Fibroblast of skin of left quadriceps (primary cell): ENCODE measurements around the gene SH3BP2.

ENCODE experiments used
- DNase-seq, 2 experiments: peaks; one replicate each; pipeline ENCODE4 v3.0.0-alpha.2; 2013; ENCODE audit warnings: low read depth in 2 of 2

The SH3BP2 gene

GRCh38 chr4:2792711-2793585 lies at the start of gene SH3BP2:
SH3BP2 (plus strand) TSS chr4:2793085; CDS start chr4:2820618, 27,533 bp downstream.
- peak; percentile 34 to 37 for DNase-seq

GRCh38 chr4:2743518-2744445 lies 49.1 kb upstream of the SH3BP2 start:
- DNase-seq: no peak

GRCh38 chr4:2744576-2745270 lies 48.2 kb upstream of the SH3BP2 start:
- DNase-seq: no peak

GRCh38 chr4:2745516-2745915 lies 47.4 kb upstream of the SH3BP2 start:
- no peak for DNase-seq

GRCh38 chr4:2745981-2746806 lies 46.7 kb upstream of the SH3BP2 start:
- DNase-seq: no peak

GRCh38 chr4:2746891-2747695 lies 45.8 kb upstream of the SH3BP2 start:
- no peak for DNase-seq

GRCh38 chr4:2750719-2751605 lies 41.9 kb upstream of the SH3BP2 start:
- DNase-seq: no peak

- DNase-seq: no peak
Observed at GRCh38 chr4:2753436-2753835, 39.4 kb upstream of the SH3BP2 start.

GRCh38 chr4:2754848-2755819 lies 37.8 kb upstream of the SH3BP2 start:
- DNase-seq: no peak

GRCh38 chr4:2755821-2756690 lies 36.8 kb upstream of the SH3BP2 start, which contains the start of gene TNIP2:
TNIP2 (minus strand) TSS chr4:2756336; CDS start chr4:2756289, 47 bp downstream.
- DNase-seq: peak; percentile 32 to 38

GRCh38 chr4:2756691-2757350 lies 36.1 kb upstream of the SH3BP2 start:
- DNase-seq: no peak

GRCh38 chr4:2757426-2757825 lies 35.5 kb upstream of the SH3BP2 start:
- DNase-seq: no peak

GRCh38 chr4:2761035-2761923 lies 31.6 kb upstream of the SH3BP2 start:
- DNase-seq: no peak

- no peak for DNase-seq
Observed at GRCh38 chr4:2762048-2762447, 30.8 kb upstream of the SH3BP2 start.
